Karpas-422 (cell line): ENCODE data around the gene PUSL1. TPM values are rescaled to one million over a fixed set of nuclear protein-coding genes. Genes with fewer than 3 reads are reported as not detected.

Experiments used
- DNase-seq: peaks from one replicate; pipeline ENCODE4 v3.0.0-alpha.2; 2015
- H2AFZ ChIP-seq: fragments of 200-600 bp; sonication (generic); 2 replicates; pipeline ENCODE4 v1.6.1; 2014; ENCODE audit warnings: antibody characterized with exemption, low read length, mixed read lengths
- H3K27ac ChIP-seq: fragments of 200-600 bp; sonication (generic); 2 replicates; pipeline ENCODE4 v1.5.1; 2014; ENCODE audit warnings: mild to moderate bottlenecking, low read length, moderate library complexity
- H3K27me3 ChIP-seq: fragments of 200-600 bp; sonication (generic); 2 replicates; pipeline ENCODE4 v1.6.1; 2014; ENCODE audit warnings: low read length, mixed read lengths
- H3K36me3 ChIP-seq: fragments of 200-600 bp; sonication (generic); 2 replicates; pipeline ENCODE4 v1.6.1; 2014; ENCODE audit warnings: low read length, mixed read lengths; ENCODE audit not compliant: insufficient read depth
- H3K4me1 ChIP-seq: fragments of 200-600 bp; sonication (generic); 2 replicates; pipeline ENCODE4 v1.6.1; 2014; ENCODE audit warnings: mild to moderate bottlenecking, low read length, mixed read lengths
- H3K4me2 ChIP-seq: fragments of 200-600 bp; sonication (generic); 2 replicates; pipeline ENCODE4 v1.6.1; 2014; ENCODE audit warnings: low read length, low read depth, mild to moderate bottlenecking; ENCODE audit not compliant: poor library complexity, severe bottlenecking
- H3K4me3 ChIP-seq: fragments of 200-600 bp; sonication (generic); 2 replicates; pipeline ENCODE4 v1.5.1; 2014; ENCODE audit warnings: mild to moderate bottlenecking, antibody characterized with exemption, low read length, mixed read lengths
- H3K79me2 ChIP-seq: fragments of 200-600 bp; sonication (generic); 2 replicates; pipeline ENCODE4 v1.6.1; 2014; ENCODE audit warnings: mild to moderate bottlenecking, low read length, mixed read lengths
- H3K9ac ChIP-seq: fragments of 200-600 bp; sonication (generic); 2 replicates; pipeline ENCODE4 v1.6.0; 2014; ENCODE audit warnings: low read length
- H3K9me2 ChIP-seq: fragments of 200-600 bp; sonication (generic), shearing (Covaris generic); replicated peaks from 2 replicates; pipeline ENCODE4 v1.6.0; 2014; ENCODE audit warnings: mild to moderate bottlenecking, low read length, moderate library complexity; ENCODE audit not compliant: insufficient read depth
- H3K9me3 ChIP-seq: fragments of 300-700, 200-600 bp; sonication (generic); 2 replicates; pipeline ENCODE4 v1.6.1; 2014; ENCODE audit warnings: low read length, mixed read lengths
- H4K20me1 ChIP-seq: fragments of 200-600 bp; sonication (generic); 2 replicates; pipeline ENCODE4 v1.6.1; 2014; ENCODE audit warnings: mild to moderate bottlenecking, antibody characterized with exemption, low read length, low read depth; ENCODE audit not compliant: insufficient read depth
- total RNA-seq: library from RNA; depleted of rRNA; stranded (reverse); fragments of >200 nt; shearing (Covaris generic); gene quantifications from 2 replicates; pipeline ENCODE4 v1.2.3, GENCODE V29; 2014; ENCODE audit warnings: low replicate concordance

The PUSL1 gene
- total RNA-seq, 1 experiment from 2014 or later = 14.9 TPM

- Histone ChIP-seq H3K36me3 (no peaks in the 10 kb centered on the region), H3K9ac (no peak overlapping the region), H4K20me1 (peaks cover 11% of the 10 kb centered on the region; the same call in 1 of the 2 replicates), H3K9me3 (no peaks in the 10 kb centered on the region), H3K4me2 (no peak overlapping the region), H3K4me1 (peaks cover 23% of the 10 kb centered on the region), H3K27ac (no peak overlapping the region), H3K79me2 (no peaks in the 10 kb centered on the region), H3K27me3 (no peaks in the 10 kb centered on the region), H3K9me2 (no peaks in the 10 kb centered on the region), H2AFZ (no peak overlapping the region), H3K4me3 (no peak overlapping the region)
- DNase-seq = no peak
Observed at GRCh38 chr1:1355416-1355815, 47.0 kb downstream of the PUSL1 start.

- H3K27ac ChIP-seq = no peak overlapping the region
- no peaks in the 10 kb centered on the region for H3K9me3 ChIP-seq
- H3K9ac ChIP-seq = no peak overlapping the region
- no peaks in the 10 kb centered on the region for H3K9me2 ChIP-seq
- H3K79me2 ChIP-seq = no peaks in the 10 kb centered on the region
- H3K4me3 ChIP-seq = no peak overlapping the region
- no peaks in the 10 kb centered on the region for H3K36me3 ChIP-seq
- H4K20me1 ChIP-seq = peaks cover 11% of the 10 kb centered on the region; the same call in 1 of the 2 replicates
- peaks cover 23% of the 10 kb centered on the region for H3K4me1 ChIP-seq
- H3K27me3 ChIP-seq = no peaks in the 10 kb centered on the region
- no peak overlapping the region for H3K4me2 ChIP-seq
- H2AFZ ChIP-seq = no peak overlapping the region
- DNase-seq = no peak
Observed at GRCh38 chr1:1356166-1356795, 47.9 kb downstream of the PUSL1 start.

GRCh38 chr1:1356796-1357401 lies 48.5 kb downstream of the PUSL1 start:
- Histone ChIP-seq H4K20me1 (peaks cover 8% of the 10 kb centered on the region; the same call in 1 of the 2 replicates), H3K4me3 (no peak overlapping the region), H3K9me2 (no peaks in the 10 kb centered on the region), H3K4me2 (no peak overlapping the region), H3K79me2 (no peaks in the 10 kb centered on the region), H3K27me3 (no peaks in the 10 kb centered on the region), H3K4me1 (peaks cover 17% of the 10 kb centered on the region), H3K27ac (no peak overlapping the region), H3K36me3 (no peaks in the 10 kb centered on the region), H3K9ac (no peak overlapping the region), H2AFZ (no peak overlapping the region), H3K9me3 (no peaks in the 10 kb centered on the region)
- peak; percentile 59 for DNase-seq

GRCh38 chr1:1357871-1358432 lies 49.6 kb downstream of the PUSL1 start:
- Histone ChIP-seq H2AFZ (no peak overlapping the region), H3K4me1 (peaks cover 9% of the 10 kb centered on the region), H4K20me1 (no peaks in the 10 kb centered on the region), H3K4me3 (no peak overlapping the region), H3K79me2 (no peaks in the 10 kb centered on the region), H3K9me2 (no peaks in the 10 kb centered on the region), H3K4me2 (no peak overlapping the region), H3K27ac (no peak overlapping the region), H3K27me3 (no peaks in the 10 kb centered on the region), H3K36me3 (no peaks in the 10 kb centered on the region), H3K9ac (no peak overlapping the region), H3K9me3 (no peaks in the 10 kb centered on the region)
- DNase-seq = no peak

- Histone ChIP-seq H3K9ac (no peak within 1 kb of the TSS), H3K4me2 (no peak within 1 kb of the TSS), H3K36me3 (no peaks in the 10 kb centered on the region), H3K4me3 (no peak within 1 kb of the TSS), H2AFZ (no peak within 1 kb of the TSS), H3K4me1 (0 out of 2 replicates have a peak, but pooled peaks cover 3% of the 10 kb centered on the region), H3K79me2 (no peaks in the 10 kb centered on the region), H3K9me3 (no peaks in the 10 kb centered on the region), H3K9me2 (no peaks in the 10 kb centered on the region), H3K27ac (no peak within 1 kb of the TSS), H4K20me1 (no peaks in the 10 kb centered on the region), H3K27me3 (no peaks in the 10 kb centered on the region)
- DNase-seq = no peak
Observed at GRCh38 chr1:1358433-1359271, 50.3 kb downstream of the PUSL1 start, which contains the start of gene MXRA8. Gene MXRA8, minus strand, starts transcription at chr1:1358555. Its CDS starts 51 bp downstream, at chr1:1358504.

GRCh38 chr1:1359308-1359663 lies 50.9 kb downstream of the PUSL1 start:
- Histone ChIP-seq H3K27ac (no peak overlapping the region), H4K20me1 (no peaks in the 10 kb centered on the region), H3K9me3 (no peaks in the 10 kb centered on the region), H3K9ac (no peak overlapping the region), H3K27me3 (no peaks in the 10 kb centered on the region), H3K4me3 (no peak overlapping the region), H3K9me2 (no peaks in the 10 kb centered on the region), H2AFZ (no peak overlapping the region), H3K36me3 (no peaks in the 10 kb centered on the region), H3K79me2 (no peaks in the 10 kb centered on the region), H3K4me2 (no peak overlapping the region), H3K4me1 (0 out of 2 replicates have a peak, but pooled peaks cover 3% of the 10 kb centered on the region)
- no peak for DNase-seq

GRCh38 chr1:1359664-1360468 lies 51.5 kb downstream of the PUSL1 start:
- no peak for DNase-seq
- Histone ChIP-seq H3K4me1 (0 out of 2 replicates have a peak, but pooled peaks cover 3% of the 10 kb centered on the region), H4K20me1 (no peaks in the 10 kb centered on the region), H3K9ac (no peak overlapping the region), H3K4me3 (no peak overlapping the region), H3K79me2 (no peaks in the 10 kb centered on the region), H3K9me2 (no peaks in the 10 kb centered on the region), H3K27me3 (no peaks in the 10 kb centered on the region), H3K9me3 (no peaks in the 10 kb centered on the region), H3K36me3 (no peaks in the 10 kb centered on the region), H2AFZ (no peak overlapping the region), H3K27ac (no peak overlapping the region), H3K4me2 (no peak overlapping the region)
